Muscle of leg (tissue), 11 donors: ENCODE results near the gene MTFR2. TPM values are rescaled to one million over a fixed set of nuclear protein-coding genes. Genes with fewer than 3 reads are reported as not detected.

Experiments used
- DNase-seq: peaks from one replicate; pipeline ENCODE4 v3.0.0; 2013
- H3K27ac ChIP-seq: one replicate; pipeline ENCODE4 v1.5.1; 2013; ENCODE audit warnings: mild to moderate bottlenecking, low read length, control low read depth
- H3K27me3 ChIP-seq: one replicate; pipeline ENCODE4 v1.6.1; 2013; ENCODE audit warnings: low read length; ENCODE audit not compliant: control insufficient read depth, insufficient read depth
- H3K36me3 ChIP-seq: one replicate; pipeline ENCODE4 v1.6.1; 2013; ENCODE audit warnings: low read length; ENCODE audit not compliant: control insufficient read depth, insufficient read depth
- H3K4me1 ChIP-seq: one replicate; pipeline ENCODE4 v1.6.1; 2013; ENCODE audit warnings: low read length; ENCODE audit not compliant: control insufficient read depth, insufficient read depth
- H3K4me3 ChIP-seq: one replicate; pipeline ENCODE4 v1.5.1; 2013; ENCODE audit warnings: low read length, control low read depth
- H3K9me3 ChIP-seq: replicated peaks from 2 replicates; pipeline ENCODE4 v1.6.1; 2013; ENCODE audit warnings: low read depth, low read length; ENCODE audit not compliant: control insufficient read depth
- WGBS: methylation state at CpG from one replicate; pipeline ENCODE4 v1.1.5; 2013; ENCODE audit warnings: missing lambda C conversion rate; ENCODE audit not compliant: insufficient coverage; 5-methylcytosine and 5-hydroxymethylcytosine counted together
- polyA plus RNA-seq, 8 donors: library from polyadenylated mRNA; unstranded; fragments of 120-200 nt; gene quantifications; one replicate each; pipeline versions ENCODE4 v1.2.1 to v1.2.3, GENCODE V29; 2013; ENCODE audit warnings: inconsistent platforms in 1 of 8, low replicate concordance in 1 of 8; ENCODE audit not compliant: insufficient read length in 8 of 8, insufficient read depth in 1 of 8
- total RNA-seq: library from RNA; stranded (reverse); fragments of 120-200 nt; gene quantifications from one replicate; pipeline ENCODE4 v1.2.4, GENCODE V29; 2013

Gene MTFR2
- total and polyA plus RNA-seq, 9 donors: 0.58 to 2.4 (median 1.5) TPM

GRCh38 chr6:136216503-136217401 is 33.4 kb downstream of the MTFR2 start:
- no peak for DNase-seq
- H3K36me3 ChIP-seq: no peaks in the 10 kb centered on the region
- H3K4me1 ChIP-seq: no peaks in the 10 kb centered on the region
- WGBS: no CpG with 5 or more reads among the region's 10 CpGs
- H3K27me3 ChIP-seq: no peaks in the 10 kb centered on the region
- H3K4me3 ChIP-seq: no peak overlapping the region
- H3K9me3 ChIP-seq: no peaks in the 10 kb centered on the region
- H3K27ac ChIP-seq: no peak overlapping the region

DNA sequence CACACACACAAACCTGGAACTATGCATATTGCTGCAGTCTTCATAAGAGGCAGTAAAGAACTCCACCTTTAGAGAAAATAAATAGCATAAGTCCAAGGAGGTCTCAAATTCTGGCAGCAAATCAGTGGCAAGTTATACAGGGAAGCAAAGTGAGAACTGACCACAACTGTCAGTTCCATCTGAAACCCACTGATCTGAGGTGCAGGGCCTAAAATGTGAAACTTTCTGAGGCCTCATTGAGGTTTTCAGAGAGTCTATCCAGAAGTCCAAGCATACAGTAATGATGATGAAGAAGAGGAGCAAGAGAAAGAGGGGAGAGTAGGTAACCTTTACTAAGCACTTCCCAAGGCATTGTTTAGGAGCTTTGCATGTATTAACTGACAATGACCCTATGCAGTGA is 36.3 kb downstream of the MTFR2 start:
- H3K36me3 ChIP-seq: no peaks in the 10 kb centered on the region
- H3K27ac ChIP-seq: no peak overlapping the region
- no peaks in the 10 kb centered on the region for H3K9me3 ChIP-seq
- H3K27me3 ChIP-seq: no peaks in the 10 kb centered on the region
- no peak for DNase-seq
- no peak overlapping the region for H3K4me3 ChIP-seq
- H3K4me1 ChIP-seq: no peaks in the 10 kb centered on the region

- no peaks in the 10 kb centered on the region for H3K4me1 ChIP-seq
- H3K4me3 ChIP-seq: no peak overlapping the region
- H3K27ac ChIP-seq: no peak overlapping the region
- no peaks in the 10 kb centered on the region for H3K9me3 ChIP-seq
- WGBS: no CpG with 5 or more reads among the region's 5 CpGs
- no peak for DNase-seq
- H3K27me3 ChIP-seq: no peaks in the 10 kb centered on the region
- H3K36me3 ChIP-seq: no peaks in the 10 kb centered on the region
Observed at GRCh38 chr6:136213012-136213539, 37.0 kb downstream of the MTFR2 start.

DNA sequence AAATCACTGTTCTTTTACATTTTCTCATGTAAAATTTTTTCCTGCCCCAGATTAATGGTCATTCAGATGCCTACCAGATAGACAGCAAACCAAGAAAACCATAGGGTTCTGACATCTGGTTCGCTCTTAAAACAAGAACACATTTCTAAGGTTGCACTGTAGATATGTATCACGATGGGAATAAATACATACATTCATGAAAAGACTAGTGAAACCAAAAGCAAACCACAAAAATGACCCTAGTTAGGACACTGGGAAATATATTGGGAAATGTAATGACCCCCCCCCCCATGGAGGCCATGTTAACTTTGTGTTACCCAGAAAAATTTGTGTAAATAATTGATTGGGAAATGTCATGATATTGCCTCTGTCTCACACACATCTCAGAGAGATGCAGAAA is 37.5 kb downstream of the MTFR2 start:
- Histone ChIP-seq H3K36me3 (no peaks in the 10 kb centered on the region), H3K4me3 (no peak overlapping the region), H3K27me3 (no peaks in the 10 kb centered on the region), H3K9me3 (no peaks in the 10 kb centered on the region), H3K27ac (no peak overlapping the region), H3K4me1 (no peaks in the 10 kb centered on the region)
- no peak for DNase-seq
- no CpG with 5 or more reads among the region's 2 CpGs for WGBS

DNA sequence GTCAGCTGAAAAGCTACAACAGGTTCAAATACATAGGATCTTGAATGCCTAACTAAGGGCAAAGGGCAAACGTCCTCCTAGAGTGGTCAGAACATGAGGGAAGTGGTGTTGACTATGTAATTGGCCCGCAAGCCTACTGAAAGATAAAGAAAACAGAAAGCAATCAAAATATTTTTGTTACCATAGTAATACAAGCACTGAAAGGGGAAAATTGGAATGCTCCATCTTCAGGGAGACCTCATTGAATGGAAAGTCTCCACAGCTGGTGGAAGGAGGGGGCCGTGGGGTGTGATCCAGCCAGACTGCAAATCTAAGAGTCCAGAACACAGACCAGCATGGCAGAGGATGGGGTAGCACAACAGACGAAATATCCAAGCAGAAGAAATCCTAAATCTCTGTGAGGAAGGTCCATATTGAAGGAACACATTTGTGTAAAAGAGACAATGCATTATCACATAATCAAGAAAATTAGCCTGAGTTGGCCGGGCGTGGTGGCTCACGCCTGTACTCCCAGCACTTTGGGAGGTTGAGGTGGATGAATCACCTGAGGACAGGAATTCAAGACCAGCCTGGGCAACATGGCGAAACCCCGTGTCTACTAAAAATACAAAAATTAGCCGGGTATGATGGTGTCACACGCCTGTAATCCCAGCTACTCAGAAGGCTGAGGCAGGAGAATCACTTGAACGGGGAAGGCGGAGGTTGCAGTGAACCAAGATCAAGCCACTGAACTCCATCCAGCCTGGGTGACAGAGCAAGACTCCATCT is 39.5 kb downstream of the MTFR2 start:
- no peaks in the 10 kb centered on the region for H3K4me1 ChIP-seq
- DNase-seq: peak; percentile 76
- WGBS: 71% methylated on average over 3 of the region's 13 CpGs

DNA sequence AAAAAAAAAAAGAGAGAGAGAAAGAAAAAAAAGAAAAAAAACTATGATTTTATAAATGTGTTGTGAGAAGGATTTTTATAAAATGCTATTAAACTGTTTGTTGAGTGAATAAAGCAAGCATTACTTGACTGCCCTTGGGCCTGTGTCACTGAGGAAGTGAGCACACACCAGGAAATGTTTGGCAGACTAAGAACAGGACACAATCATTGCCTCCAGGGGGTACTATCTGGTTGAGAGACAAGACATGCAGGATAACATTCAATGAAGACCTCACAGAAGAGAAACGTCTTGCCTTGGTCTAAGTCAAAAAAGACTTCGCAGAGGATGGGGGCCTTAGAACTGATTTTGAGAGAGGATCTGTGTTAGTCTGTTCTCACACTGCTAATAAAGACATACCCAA is 40.6 kb downstream of the MTFR2 start:
- no peaks in the 10 kb centered on the region for H3K9me3 ChIP-seq
- no peak overlapping the region for H3K27ac ChIP-seq
- DNase-seq: no peak
- no peaks in the 10 kb centered on the region for H3K36me3 ChIP-seq
- no peaks in the 10 kb centered on the region for H3K27me3 ChIP-seq
- no peaks in the 10 kb centered on the region for H3K4me1 ChIP-seq
- WGBS: no CpG with 5 or more reads among the region's 2 CpGs
- H3K4me3 ChIP-seq: no peak overlapping the region

More for the DNA sequence above, 39.5 kb downstream of the MTFR2 start:
- Histone ChIP-seq H3K27ac (no peak overlapping the region), H3K4me3 (no peak overlapping the region), H3K27me3 (no peaks in the 10 kb centered on the region), H3K9me3 (no peaks in the 10 kb centered on the region), H3K36me3 (no peaks in the 10 kb centered on the region)

DNA sequence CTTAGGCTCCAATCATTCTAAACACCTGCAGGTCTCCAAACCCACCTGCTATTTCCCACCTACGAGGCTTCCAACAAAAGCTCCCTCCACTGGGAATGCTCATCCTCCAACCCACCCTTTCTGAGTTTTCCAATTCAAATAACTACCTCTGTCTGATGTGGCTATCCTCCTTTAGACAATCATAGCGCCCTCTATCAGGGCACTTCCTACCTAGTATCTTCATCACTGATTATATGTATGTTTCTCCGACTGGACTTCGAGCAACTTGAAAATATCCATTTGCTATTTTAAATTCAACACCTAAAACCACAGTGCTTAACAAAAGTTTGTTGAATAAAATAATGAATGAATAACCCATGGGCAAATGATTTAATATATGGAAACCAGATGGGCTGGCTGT is 41.3 kb downstream of the MTFR2 start:
- Histone ChIP-seq H3K36me3 (no peaks in the 10 kb centered on the region), H3K4me3 (no peak overlapping the region), H3K4me1 (no peaks in the 10 kb centered on the region), H3K27ac (no peak overlapping the region), H3K9me3 (no peaks in the 10 kb centered on the region), H3K27me3 (no peaks in the 10 kb centered on the region)
- 63% methylated on average over 2 of the region's 4 CpGs for WGBS
- DNase-seq: no peak

DNA sequence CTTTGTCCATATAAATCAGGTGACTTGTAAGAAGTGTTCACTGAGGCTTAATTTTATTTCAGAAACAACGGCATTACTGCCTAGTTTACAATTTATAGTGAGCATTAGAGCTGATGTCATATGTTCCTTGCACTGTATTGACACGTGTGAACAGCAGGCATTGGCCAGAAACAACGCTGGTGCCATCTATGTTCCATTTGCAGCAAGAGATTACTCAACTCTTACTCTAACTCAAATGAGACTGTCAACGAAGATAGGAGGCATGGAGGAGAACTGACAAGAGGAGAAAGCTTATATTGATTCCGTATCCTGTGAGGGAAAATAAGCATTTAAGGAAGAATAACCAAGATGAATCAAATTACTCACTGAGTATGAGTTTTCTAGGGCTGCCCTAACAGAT is 48.4 kb downstream of the MTFR2 start:
- Histone ChIP-seq H3K4me3 (no peak overlapping the region), H3K4me1 (no peaks in the 10 kb centered on the region), H3K9me3 (no peaks in the 10 kb centered on the region), H3K27ac (no peak overlapping the region), H3K27me3 (no peaks in the 10 kb centered on the region), H3K36me3 (no peaks in the 10 kb centered on the region)
- no CpG with 5 or more reads among the region's 5 CpGs for WGBS
- DNase-seq: peak; percentile 22

DNA sequence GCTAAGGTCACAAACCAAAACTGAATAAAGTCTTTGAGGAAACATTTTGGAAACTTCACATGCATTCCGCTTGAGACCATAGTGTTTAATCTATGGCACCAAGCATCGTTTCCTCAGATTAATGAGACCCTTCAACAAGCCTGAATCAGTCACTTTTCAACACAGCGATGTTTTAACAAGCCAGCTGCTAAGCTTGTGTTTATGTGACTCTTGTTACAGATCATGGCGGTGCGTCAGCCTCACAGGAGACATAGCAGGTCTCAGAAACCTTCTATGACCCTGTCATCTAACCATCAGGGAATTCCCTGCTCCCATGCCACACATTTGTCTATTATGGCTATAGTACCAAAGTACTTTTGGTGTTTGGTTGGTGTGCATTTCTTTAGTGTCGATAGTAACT is 57.2 kb downstream of the MTFR2 start:
- no peak overlapping the region for H3K27ac ChIP-seq
- 67% methylated on average over 2 of the region's 6 CpGs for WGBS
- no peaks in the 10 kb centered on the region for H3K4me1 ChIP-seq
- no peaks in the 10 kb centered on the region for H3K27me3 ChIP-seq
- DNase-seq: no peak
- peaks cover 18% of the 10 kb centered on the region for H3K36me3 ChIP-seq
- H3K9me3 ChIP-seq: no peaks in the 10 kb centered on the region
- H3K4me3 ChIP-seq: no peak overlapping the region

GRCh38 chr6:136191606-136192312 is 58.4 kb downstream of the MTFR2 start:
- DNase-seq: no peak
- H3K27me3 ChIP-seq: no peaks in the 10 kb centered on the region
- no peak overlapping the region for H3K27ac ChIP-seq
- H3K4me1 ChIP-seq: no peaks in the 10 kb centered on the region
- 97% methylated on average over 24 of the region's 32 CpGs for WGBS
- no peak overlapping the region for H3K4me3 ChIP-seq
- peaks cover 21% of the 10 kb centered on the region for H3K36me3 ChIP-seq
- H3K9me3 ChIP-seq: no peaks in the 10 kb centered on the region
